GM21786 (cell line): ENCODE measurements around the gene CNN1.
A peak's percentile ranks its signal among the peaks of the same experiment; 100 is the strongest.

Experiments used
- ATAC-seq: cut with Tn5 transposase; IDR thresholded peaks from one replicate; pipeline ENCODE4 v1.9.1; 2021; ENCODE audit not compliant: unreplicated experiment

CNN1 gene

GRCh38 chr19:11534538-11534937, 4.1 kb upstream of the CNN1 start:
- ATAC-seq: no peak

- ATAC-seq: no peak
Observed at GRCh38 chr19:11534948-11535347, 3.7 kb upstream of the CNN1 start.

GRCh38 chr19:11535792-11536595, 2.7 kb upstream of the CNN1 start:
- ATAC-seq: no peak

GRCh38 chr19:11539495-11540365, 1.1 kb downstream of the CNN1 start:
- ATAC-seq: no peak

- ATAC-seq: no peak
Observed at GRCh38 chr19:11540645-11541044, 2.0 kb downstream of the CNN1 start.

- ATAC-seq: no peak
Observed at GRCh38 chr19:11541238-11541637, 2.6 kb downstream of the CNN1 start.

- no peak for ATAC-seq
Observed at GRCh38 chr19:11547929-11548700, 9.5 kb downstream of the CNN1 start.

GRCh38 chr19:11549386-11549953, 10.8 kb downstream of the CNN1 start:
- ATAC-seq: no peak

GRCh38 chr19:11550265-11550664, 11.6 kb downstream of the CNN1 start:
- no peak for ATAC-seq

- ATAC-seq: no peak
Observed at GRCh38 chr19:11551603-11552235, 13.1 kb downstream of the CNN1 start.

- ATAC-seq: no peak
Observed at GRCh38 chr19:11552666-11553372, 14.2 kb downstream of the CNN1 start.

- ATAC-seq: no peak
Observed at GRCh38 chr19:11554160-11554559, 15.5 kb downstream of the CNN1 start.

GRCh38 chr19:11555246-11555645, 16.6 kb downstream of the CNN1 start:
- no peak for ATAC-seq

GRCh38 chr19:11556634-11557420, 18.2 kb downstream of the CNN1 start:
- no peak for ATAC-seq

- ATAC-seq: peak; percentile 70
Observed at GRCh38 chr19:11558881-11559828, 20.5 kb downstream of the CNN1 start, which contains the start of gene ELOF1. ELOF1 (minus strand) TSS chr19:11559230; CDS start chr19:11554347, 4,883 bp downstream.

- no peak for ATAC-seq
Observed at GRCh38 chr19:11560404-11561051, 21.9 kb downstream of the CNN1 start.

- ATAC-seq: no peak
Observed at GRCh38 chr19:11563532-11563931, 24.9 kb downstream of the CNN1 start.
